ENCODE measurements around the gene STRIP2.

The STRIP2 gene

GRCh38 chr7:129450295-129450694 lies 16.1 kb downstream of the STRIP2 start:
- Mint-ChIP-seq H3K9me3 (peaks cover 29% of the 10 kb centered on the region), H3K36me3 (ENCODE audit: low read depth) (peaks cover 62% of the 10 kb centered on the region), H3K27ac (no peak overlapping the region), H3K4me3 (no peak overlapping the region), H3K27me3 (ENCODE audit: low read depth, poor library complexity) (no peaks in the 10 kb centered on the region), H3K4me1 (no peaks in the 10 kb centered on the region)
- DNase-seq = no peak
- TF ChIP-seq CTCF (IDR thresholded peaks at IDR 0.05) = no peak

- Mint-ChIP-seq H3K9me3 (peaks cover 26% of the 10 kb centered on the region), H3K27ac (no peak overlapping the region), H3K36me3 (ENCODE audit: low read depth) (peaks cover 47% of the 10 kb centered on the region), H3K4me1 (no peaks in the 10 kb centered on the region), H3K27me3 (ENCODE audit: low read depth, poor library complexity) (no peaks in the 10 kb centered on the region), H3K4me3 (no peak overlapping the region)
- no peak for DNase-seq
- TF ChIP-seq CTCF (IDR thresholded peaks at IDR 0.05) = no peak
Observed at GRCh38 chr7:129452589-129453231, 18.5 kb downstream of the STRIP2 start.

GRCh38 chr7:129453510-129454248 lies 19.4 kb downstream of the STRIP2 start:
- Mint-ChIP-seq H3K27me3 (ENCODE audit: low read depth, poor library complexity) (no peaks in the 10 kb centered on the region), H3K36me3 (ENCODE audit: low read depth) (peaks cover 37% of the 10 kb centered on the region), H3K4me3 (no peak overlapping the region), H3K4me1 (no peaks in the 10 kb centered on the region), H3K9me3 (peaks cover 16% of the 10 kb centered on the region), H3K27ac (no peak overlapping the region)
- no peak for DNase-seq
- no peak for TF ChIP-seq CTCF (IDR thresholded peaks at IDR 0.05)

- Mint-ChIP-seq H3K4me3 (no peak overlapping the region), H3K27me3 (ENCODE audit: low read depth, poor library complexity) (no peaks in the 10 kb centered on the region), H3K27ac (no peak overlapping the region), H3K4me1 (no peaks in the 10 kb centered on the region), H3K36me3 (ENCODE audit: low read depth) (peaks cover 32% of the 10 kb centered on the region), H3K9me3 (peaks cover 11% of the 10 kb centered on the region)
- no peak for DNase-seq
- no peak for TF ChIP-seq CTCF (IDR thresholded peaks at IDR 0.05)
Observed at GRCh38 chr7:129454249-129454551, 20.0 kb downstream of the STRIP2 start.

GRCh38 chr7:129456421-129456820 lies 22.2 kb downstream of the STRIP2 start:
- no peak for TF ChIP-seq CTCF (IDR thresholded peaks at IDR 0.05)
- Mint-ChIP-seq H3K27me3 (ENCODE audit: low read depth, poor library complexity) (no peaks in the 10 kb centered on the region), H3K4me3 (no peak overlapping the region), H3K36me3 (ENCODE audit: low read depth) (peaks cover 12% of the 10 kb centered on the region), H3K27ac (peak overlapping the region; percentile 74), H3K4me1 (no peaks in the 10 kb centered on the region), H3K9me3 (no peaks in the 10 kb centered on the region)
- no peak for DNase-seq

GRCh38 chr7:129457101-129457500 lies 22.9 kb downstream of the STRIP2 start:
- Mint-ChIP-seq H3K9me3 (no peaks in the 10 kb centered on the region), H3K36me3 (ENCODE audit: low read depth) (peaks cover 10% of the 10 kb centered on the region), H3K27ac (no peak overlapping the region), H3K4me3 (no peak overlapping the region), H3K4me1 (no peaks in the 10 kb centered on the region), H3K27me3 (ENCODE audit: low read depth, poor library complexity) (no peaks in the 10 kb centered on the region)
- TF ChIP-seq CTCF (IDR thresholded peaks at IDR 0.05) = no peak
- DNase-seq = no peak

Measured in nephron progenitor cell (in vitro differentiated cells).